GM21526 (cell line): Measurements from ENCODE around the gene CCDC28A.

Source experiments
- ATAC-seq: cut with Tn5 transposase; IDR thresholded peaks from one replicate; pipeline ENCODE4 v1.9.1; 2021; ENCODE audit warnings: moderate library complexity; ENCODE audit not compliant: unreplicated experiment, low FRiP score

CCDC28A gene

DNA sequence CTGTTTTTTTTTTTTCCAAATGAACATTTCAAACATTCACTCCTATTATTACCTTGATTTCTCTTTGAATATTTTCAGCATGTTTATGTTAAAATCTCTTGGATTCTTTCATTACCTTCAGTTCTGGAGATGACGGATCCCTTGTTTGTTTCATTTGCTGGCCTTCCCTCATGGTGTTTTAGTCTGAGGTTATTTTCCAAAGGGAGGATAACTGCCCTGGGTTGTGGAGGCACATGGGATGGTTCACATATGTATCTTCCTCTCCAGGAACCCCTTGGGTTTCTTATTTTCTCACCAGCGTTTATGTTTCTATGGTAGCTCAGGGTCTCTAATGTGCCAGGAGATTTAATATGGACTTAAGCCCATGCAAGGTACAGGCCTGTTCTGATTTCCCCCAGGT is 58.6 kb downstream of the CCDC28A start:
- ATAC-seq = no peak

DNA sequence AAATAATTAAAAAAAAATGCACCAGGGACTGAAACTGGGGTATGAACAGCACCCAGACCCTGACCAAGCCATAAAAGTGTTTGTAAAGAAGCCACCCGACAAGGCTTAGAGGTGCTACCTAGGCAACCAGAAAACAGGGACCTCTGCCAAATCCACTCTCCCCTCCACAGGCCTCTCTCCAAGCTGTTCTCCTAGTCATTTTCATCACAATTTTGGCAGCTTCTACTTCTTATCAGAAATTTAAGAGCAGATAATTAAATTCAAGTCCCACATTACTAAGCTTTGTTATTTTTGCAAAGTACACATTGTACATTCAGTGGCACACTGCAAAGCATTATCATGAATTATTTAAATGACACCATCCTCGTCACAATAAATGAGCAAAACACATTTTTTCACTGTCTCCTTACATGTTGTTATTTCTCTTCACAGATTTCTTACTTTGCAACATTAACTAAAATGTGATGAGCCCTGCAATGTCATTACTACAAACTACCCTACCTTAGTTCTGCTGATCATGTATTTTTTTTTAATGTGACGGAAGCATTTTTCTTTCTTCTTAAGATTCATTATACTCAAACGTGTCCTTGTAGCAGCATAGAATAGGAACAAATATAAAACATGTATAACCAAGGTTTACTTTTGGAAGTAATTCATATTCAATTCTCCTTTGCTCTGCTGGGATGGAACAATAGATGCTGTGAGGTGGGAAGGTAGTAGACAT is 60.4 kb downstream of the CCDC28A start:
- ATAC-seq = no peak

DNA sequence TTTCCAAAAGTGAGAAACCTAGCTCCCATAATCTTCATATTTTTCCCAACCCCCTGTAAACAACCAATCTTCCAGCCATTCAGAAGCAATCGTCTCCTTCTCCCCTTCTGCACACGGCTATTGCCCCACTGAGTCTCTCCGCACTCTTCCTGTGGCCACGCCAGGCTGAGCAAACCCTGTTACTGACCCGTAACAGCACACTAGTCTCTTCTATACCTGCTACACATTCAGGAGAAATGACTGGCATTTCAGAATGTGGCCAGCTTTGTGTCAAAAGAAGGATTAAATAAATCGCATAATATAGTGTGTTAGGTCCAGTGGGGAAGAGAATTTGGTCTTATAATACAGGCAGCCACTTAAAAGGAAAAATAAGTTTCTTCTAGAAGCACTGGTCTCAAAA is 63.7 kb downstream of the CCDC28A start:
- no peak for ATAC-seq
